HG03460 (cell line): Measurements from ENCODE around the gene GCDH.
A peak's percentile ranks its signal among the peaks of the same experiment; 100 is the strongest.
"Not testable (repeated sequence)": the region's sequence is repeated elsewhere in the genome, so short reads cannot be mapped to it uniquely, and the experiment has no call there.

ENCODE experiments used
- ATAC-seq: cut with Tn5 transposase; IDR thresholded peaks from one replicate; pipeline ENCODE4 v1.9.1; 2021; ENCODE audit not compliant: unreplicated experiment

The GCDH gene

DNA sequence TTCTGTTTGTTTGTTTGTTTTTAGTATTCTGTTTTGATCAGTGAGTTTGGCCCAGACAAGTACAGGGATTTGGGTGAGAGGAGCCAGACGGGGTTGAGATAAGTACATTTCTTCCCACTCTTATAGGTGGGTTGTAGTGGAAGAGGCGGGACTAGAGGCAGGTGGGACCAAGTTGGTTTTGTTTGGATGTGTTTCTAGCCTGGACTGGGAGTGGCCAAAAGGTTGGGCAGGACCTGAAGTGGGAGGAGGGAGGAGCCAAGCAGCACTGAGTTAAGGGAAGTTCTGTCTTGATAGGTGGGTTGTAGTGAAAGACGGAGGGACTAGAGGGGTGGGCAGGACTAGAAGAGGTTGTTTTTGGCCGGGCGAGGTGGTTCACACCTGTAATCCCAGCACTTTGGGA, 18.7 kb upstream of the GCDH start:
- no peak for ATAC-seq

DNA sequence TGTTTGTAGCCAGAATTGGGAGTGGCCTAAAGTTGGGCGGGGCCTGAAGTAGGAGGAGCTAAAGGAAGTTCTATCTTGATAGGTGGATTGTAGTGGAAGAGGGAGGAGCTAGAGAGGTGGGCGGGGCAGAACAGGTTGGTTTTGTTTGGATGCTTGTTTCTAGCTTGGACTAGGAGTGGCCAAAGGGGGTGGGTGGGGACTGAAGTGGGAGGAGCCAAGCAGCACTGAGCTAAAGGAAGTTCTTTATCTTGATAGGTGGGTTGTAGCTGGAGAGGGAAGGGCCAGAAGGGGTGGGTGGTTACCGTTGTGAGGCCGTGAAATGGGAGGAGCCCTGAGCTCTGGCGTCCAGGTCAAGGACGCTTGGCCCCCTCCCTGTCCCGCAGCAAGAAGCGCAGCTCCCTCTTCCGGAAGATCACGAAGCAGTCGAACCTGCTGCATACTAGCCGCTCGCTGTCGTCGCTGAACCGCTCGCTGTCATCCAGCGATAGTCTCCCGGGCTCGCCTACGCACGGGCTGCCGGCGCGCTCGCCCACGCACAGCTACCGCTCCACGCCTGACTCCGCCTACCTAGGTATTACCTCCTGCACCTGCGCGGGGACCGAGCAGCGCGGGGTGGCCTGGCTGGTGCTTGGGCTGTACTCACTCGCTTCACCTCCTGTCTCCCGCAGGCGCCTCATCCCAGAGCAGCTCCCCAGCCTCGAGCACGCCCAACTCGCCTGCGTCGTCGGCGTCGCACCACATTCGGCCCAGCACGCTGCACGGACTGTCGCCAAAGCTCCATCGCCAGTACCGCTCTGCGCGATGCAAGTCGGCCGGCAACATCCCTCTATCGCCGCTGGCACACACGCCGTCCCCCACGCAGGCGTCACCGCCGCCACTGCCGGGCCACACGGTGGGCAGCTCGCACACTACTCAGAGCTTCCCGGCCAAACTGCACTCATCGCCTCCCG, 17.7 kb upstream of the GCDH start:
- no peak for ATAC-seq

DNA sequence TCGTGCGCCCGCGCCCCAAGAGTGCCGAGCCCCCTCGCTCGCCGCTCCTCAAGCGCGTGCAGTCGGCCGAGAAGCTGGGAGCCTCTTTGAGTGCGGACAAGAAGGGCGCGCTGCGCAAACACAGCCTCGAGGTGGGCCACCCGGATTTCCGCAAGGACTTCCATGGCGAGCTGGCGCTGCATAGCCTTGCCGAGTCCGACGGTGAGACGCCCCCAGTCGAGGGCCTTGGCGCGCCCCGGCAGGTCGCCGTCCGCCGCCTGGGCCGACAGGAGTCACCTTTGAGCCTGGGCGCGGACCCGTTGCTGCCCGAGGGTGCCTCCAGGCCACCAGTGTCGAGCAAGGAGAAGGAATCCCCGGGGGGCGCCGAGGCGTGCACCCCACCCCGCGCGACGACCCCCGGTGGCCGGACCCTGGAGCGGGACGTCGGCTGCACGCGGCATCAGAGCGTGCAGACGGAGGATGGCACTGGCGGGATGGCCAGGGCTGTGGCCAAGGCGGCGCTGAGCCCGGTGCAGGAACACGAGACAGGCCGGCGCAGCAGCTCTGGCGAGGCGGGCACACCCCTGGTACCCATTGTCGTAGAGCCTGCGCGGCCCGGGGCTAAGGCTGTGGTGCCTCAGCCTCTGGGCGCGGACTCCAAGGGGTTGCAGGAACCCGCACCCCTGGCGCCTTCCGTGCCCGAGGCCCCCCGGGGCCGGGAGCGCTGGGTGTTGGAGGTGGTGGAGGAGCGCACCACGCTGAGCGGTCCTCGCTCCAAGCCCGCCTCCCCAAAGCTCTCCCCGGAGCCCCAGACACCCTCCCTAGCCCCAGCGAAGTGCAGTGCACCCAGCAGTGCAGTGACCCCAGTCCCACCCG, 16.8 kb upstream of the GCDH start:
- no peak for ATAC-seq

- no peak for ATAC-seq
Measured at GRCh38 chr19:12875086-12875485, 15.9 kb upstream of the GCDH start.

- peak; percentile 20 for ATAC-seq
Measured at GRCh38 chr19:12880551-12881171, 10.3 kb upstream of the GCDH start.

DNA sequence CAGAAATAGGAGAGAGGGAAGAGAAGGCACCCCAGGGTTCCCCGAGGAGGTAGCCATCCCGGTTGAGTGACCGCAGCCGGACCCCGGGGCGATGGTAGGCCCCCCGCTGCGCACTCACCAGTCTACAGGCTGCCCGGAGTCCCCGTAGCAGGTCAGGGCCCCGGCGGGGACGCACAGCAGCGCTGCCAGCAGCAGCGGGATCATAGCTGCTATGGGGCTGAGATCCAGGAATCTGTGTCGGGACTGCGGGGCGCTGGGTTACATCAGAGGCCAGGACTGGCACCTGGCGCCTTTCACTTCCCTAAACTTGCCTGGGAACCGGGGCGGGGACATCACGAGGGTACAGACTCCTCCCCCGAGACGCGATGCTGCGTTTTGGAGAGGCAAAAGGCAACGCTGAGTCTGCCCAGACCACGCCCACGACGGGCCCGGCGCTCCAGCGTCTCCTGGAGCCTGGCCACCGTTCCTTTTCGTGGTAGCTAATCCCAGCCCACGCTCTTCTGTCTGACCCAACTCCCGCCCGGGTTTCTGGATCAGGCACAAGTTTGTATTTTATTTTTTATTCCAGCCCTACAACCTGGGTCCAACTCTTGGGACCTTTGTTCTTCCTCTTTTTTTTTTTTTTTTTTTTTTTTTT, 9.7 kb upstream of the GCDH start, which contains the start of gene DNASE2:
DNASE2 (minus strand) TSS at position 278 of the 637 bp plus-strand sequence; CDS start at position 204, 74 bp downstream.
- ATAC-seq: peak; percentile 69

DNA sequence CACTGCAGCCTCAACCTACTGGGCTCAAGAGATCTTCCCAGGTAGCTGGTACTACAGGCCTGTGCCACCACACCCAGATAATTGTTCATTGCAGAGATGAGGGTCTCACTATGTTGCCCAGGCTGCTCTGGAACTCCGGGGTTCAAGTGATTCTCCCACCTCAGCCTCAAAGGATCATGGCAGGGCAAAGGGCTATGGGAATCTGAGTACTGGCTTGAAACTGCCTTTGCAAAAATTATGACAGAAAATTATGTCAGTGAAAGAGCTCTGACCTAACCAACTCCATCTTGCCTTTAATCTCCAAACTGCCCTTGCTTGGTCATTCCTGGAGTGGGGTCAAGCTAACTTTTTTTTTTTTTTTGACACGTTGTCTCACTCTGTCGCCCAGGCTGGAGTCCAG, 8.4 kb upstream of the GCDH start:
- no peak for ATAC-seq

- no peak for ATAC-seq
Measured at GRCh38 chr19:12884202-12884601, 6.8 kb upstream of the GCDH start.

DNA sequence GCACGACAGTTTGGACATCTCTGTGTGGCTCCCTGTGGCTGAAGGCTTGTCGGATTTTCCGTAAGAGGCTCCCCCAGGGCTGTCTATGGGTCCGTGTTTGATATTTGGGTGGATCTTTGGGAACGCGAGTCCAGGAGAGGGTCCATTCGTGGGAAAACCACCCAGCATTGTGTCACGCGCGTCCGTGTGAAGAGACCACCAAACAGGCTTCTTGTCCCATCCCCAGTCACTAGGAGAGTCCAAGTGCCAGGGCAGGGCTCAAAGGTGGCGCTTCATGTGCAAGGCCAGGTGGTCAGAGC, 6.4 kb upstream of the GCDH start:
- no peak for ATAC-seq

DNA sequence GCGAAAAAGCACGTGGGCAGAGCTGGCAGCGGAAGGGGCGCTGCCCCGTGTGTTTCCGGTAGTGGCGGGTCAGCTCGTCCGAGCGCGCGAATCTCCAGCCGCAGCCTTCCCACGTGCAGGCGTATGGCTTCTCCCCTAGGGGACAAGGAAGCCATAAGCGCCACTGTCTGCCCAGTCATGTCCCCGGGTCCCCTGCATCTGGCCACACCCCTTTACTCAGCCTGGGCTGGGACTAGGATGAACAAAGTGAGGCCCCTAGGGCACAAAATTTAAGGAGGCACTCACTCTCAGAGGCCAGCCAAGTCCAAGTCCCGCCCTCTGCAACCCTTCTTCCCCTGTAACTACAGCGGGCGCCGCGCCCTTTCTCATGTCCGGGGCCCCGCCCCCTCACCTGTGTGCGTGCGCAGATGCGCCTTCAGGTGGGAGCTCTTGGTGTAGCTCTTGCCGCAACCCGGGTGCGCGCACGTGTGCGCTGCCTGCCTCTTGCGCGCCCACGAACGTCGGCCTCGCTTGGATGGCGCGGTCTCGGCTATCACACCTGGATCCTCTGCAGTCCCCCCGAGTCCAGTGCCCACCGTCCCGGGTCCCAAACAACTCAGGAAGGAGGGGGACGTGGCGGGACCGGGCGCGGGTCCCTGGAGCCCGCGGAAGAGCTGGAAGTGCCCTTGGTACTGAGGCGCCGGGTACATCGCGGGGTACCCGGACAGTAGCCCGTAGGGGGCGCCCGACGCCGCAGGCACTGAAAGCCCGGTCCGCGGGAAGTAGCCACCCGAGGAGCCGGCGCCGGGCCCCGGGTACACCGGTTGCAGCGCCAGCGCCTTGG, 5.8 kb upstream of the GCDH start:
- ATAC-seq: no peak

DNA sequence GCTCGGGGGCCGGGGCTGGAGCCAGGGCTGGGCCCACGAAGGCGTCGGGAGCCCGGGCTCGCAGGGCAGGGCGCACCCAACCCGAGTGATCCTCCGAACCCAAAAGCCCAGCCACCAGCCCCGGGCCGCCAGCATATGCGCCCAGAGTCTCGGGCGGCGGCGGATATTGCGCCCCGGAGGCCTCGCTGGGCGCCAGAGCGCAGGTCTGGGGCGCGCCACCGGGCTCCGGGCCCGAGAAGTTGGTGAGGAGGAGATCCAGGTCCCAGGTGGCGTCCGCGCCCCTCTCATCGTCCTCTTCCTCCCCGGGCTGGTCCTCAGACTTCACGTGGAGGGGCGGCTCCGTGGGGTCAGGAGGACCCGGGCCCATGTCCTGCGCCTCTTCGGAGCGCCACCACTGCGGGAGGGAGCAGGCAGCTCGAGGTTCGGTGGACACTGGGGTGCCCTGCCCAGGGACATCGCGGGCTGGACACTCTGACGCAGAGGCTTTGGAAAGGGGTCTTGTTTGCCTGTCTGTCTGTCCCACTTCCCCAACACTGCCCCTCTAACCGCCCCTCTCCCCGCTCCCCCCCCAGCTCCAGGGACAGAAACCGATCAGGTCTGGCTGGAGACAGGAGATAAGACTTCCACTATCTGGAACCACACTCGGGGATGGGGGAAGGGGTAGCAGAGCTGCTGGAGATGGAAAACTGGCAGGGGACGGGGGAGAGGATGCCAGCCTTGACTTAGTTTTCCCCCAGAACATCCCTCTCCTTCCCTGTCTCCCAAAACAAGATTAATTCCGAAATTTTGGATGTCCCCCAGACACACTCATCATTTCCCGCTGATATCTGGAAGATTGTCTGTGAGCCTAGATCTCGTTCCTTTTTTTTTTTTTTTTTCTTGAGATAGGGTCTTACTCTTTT, 5.0 kb upstream of the GCDH start:
- no peak for ATAC-seq

GRCh38 chr19:12886651-12886968, 4.3 kb upstream of the GCDH start:
- ATAC-seq: no peak

DNA sequence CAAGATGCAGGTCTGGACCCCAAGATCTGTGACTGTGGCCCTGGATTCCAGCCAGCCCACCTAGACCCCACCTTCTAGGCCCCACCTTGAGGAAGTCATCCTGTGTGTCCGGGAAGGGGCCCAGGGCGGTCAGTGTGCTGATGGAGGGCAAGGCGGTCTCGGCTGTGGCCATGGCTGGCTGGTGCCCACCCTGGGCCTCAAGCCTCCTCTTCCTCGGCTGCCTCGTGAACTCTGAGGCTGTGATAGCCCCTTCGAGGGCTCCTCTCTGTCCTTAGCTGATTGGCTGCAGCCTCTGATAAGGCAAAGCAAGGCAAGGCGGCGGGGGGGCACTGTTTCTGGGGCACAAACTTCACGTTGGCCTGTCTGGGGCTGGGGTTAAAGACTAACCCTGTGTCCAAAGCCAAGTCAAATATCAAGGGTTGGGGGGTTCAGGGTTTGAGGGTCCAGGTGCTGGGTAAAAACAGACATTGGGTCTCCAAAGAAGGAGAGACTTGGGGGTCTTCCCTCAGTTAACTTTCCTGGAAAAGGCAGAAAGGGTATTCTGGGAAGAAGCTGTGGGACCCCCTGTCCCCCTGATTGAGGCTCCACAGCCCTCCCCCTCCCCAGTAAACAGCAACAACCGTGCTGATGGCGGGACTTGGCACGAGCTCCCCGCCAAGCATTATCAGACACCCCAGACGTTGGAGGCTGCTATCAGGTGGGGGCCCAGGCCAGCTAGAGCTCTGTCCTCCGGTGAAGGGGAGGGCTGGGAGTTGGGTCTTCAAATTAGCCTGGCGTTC, 3.8 kb upstream of the GCDH start, which contains the start of gene KLF1:
KLF1 (minus strand) TSS at position 233 of the 779 bp plus-strand sequence; CDS start at position 172, 61 bp downstream.
- ATAC-seq: no peak

GRCh38 chr19:12888006-12888603, 2.9 kb upstream of the GCDH start:
- no peak for ATAC-seq

DNA sequence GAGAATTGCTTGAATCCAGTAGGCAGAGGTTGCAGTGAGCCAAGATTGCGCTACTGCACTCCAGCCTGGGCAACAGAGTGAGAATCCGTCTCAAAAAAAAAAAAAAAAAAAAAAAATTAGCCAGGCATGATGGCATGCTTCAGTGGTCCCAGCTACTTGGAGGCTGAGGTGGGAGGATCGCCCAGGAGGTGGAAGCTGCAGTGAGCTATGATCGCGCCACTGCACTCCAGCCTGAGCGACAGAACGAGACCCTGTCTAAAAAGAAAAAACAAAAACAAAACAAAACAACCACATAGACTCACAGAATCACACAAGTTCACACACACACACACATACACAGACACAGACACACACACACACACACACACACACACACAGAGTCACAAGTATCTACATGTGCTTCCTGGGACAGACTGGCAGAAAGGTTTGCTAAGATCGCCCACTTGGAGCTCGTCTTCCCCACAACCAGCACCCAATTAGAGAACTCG, 617 bp upstream of the GCDH start:
- ATAC-seq: not testable (repeated sequence)

DNA sequence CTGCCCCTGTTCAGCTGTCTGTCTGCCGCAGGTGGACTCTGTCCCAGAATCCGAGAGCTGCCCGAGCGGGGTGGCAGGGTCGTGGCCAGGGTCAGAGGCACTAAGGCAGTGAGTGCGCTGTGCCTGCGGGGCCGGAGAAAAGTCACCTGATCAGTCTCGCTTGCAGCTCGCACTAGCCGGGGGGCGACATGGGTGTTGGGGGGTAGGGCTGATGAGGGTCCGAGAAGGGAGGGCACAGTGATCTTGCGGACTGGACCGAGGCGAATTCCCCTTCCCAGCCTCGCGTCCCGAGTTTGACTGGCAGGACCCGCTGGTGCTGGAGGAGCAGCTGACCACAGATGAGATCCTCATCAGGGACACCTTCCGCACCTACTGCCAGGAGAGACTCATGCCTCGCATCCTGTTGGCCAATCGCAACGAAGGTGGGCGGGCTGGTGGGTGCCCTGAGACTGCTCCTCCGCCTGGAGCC, 627 bp downstream of the GCDH start:
- ATAC-seq: no peak

- ATAC-seq: no peak
Measured at GRCh38 chr19:12893582-12893981, 2.6 kb downstream of the GCDH start.

GRCh38 chr19:12896460-12896859, 5.5 kb downstream of the GCDH start:
- ATAC-seq: no peak
